KMS-11 (cell line): ENCODE results near the gene MCCC1.

Source experiments
- H2AFZ ChIP-seq: fragments of 200-600 bp; sonication (generic); 2 replicates; pipeline ENCODE4 v1.6.1; 2016; ENCODE audit warnings: antibody characterized with exemption, mixed run types, low read depth
- H3K27ac ChIP-seq: fragments of 200-600 bp; sonication (generic); 2 replicates; pipeline ENCODE4 v1.6.1; 2016; ENCODE audit warnings: mild to moderate bottlenecking, mixed run types
- H3K27me3 ChIP-seq: fragments of 200-600 bp; sonication (generic); 2 replicates; pipeline ENCODE4 v1.6.1; 2017; ENCODE audit warnings: mild to moderate bottlenecking, low read depth, mixed run types, moderate library complexity; ENCODE audit not compliant: insufficient read depth
- H3K36me3 ChIP-seq: fragments of 200-600 bp; sonication (generic); 2 replicates; pipeline ENCODE4 v1.6.1; 2017; ENCODE audit warnings: mild to moderate bottlenecking, mixed run types; ENCODE audit not compliant: insufficient read depth
- H3K4me1 ChIP-seq: fragments of 200-600 bp; sonication (generic); 2 replicates; pipeline ENCODE4 v1.6.1; 2016; ENCODE audit warnings: mild to moderate bottlenecking, low read depth, mixed run types; ENCODE audit not compliant: poor library complexity, severe bottlenecking
- H3K4me2 ChIP-seq: fragments of 200-600 bp; sonication (generic); 2 replicates; pipeline ENCODE4 v1.7.0; 2016; ENCODE audit warnings: mild to moderate bottlenecking, mixed run types
- H3K4me3 ChIP-seq: fragments of 200-600 bp; sonication (generic); IDR thresholded peaks from 2 replicates; pipeline ENCODE4 v1.6.1; 2017; ENCODE audit warnings: low read depth, low read length, mixed read lengths; ENCODE audit not compliant: insufficient read depth
- H3K79me2 ChIP-seq: fragments of 200-600 bp; sonication (generic); 2 replicates; pipeline ENCODE4 v1.6.1; 2016; ENCODE audit warnings: low read depth, mixed run types; ENCODE audit not compliant: insufficient read depth
- H3K9ac ChIP-seq: fragments of 200-600 bp; sonication (generic); 2 replicates; pipeline ENCODE4 v1.6.1; 2016; ENCODE audit warnings: mild to moderate bottlenecking, mixed run types
- H4K20me1 ChIP-seq: fragments of 200-600 bp; sonication (generic); 2 replicates; pipeline ENCODE4 v1.6.1; 2016; ENCODE audit warnings: mild to moderate bottlenecking, mixed run types; ENCODE audit not compliant: insufficient read depth
- CTCF ChIP-seq: fragments of 200-600 bp; sonication (generic); conservative IDR thresholded peaks from 2 replicates; pipeline ENCODE4 v1.6.1; 2017; ENCODE audit warnings: low read depth, mild to moderate bottlenecking, antibody characterized with exemption, low read length, moderate library complexity, mixed read lengths

The MCCC1 gene

GRCh38 chr3:182981038-182981380, 118.3 kb downstream of the MCCC1 start:
- no peak for TF ChIP-seq CTCF

GRCh38 chr3:182980204-182981037, 118.9 kb downstream of the MCCC1 start, which contains the start of gene DCUN1D1:
Gene DCUN1D1, minus strand, starts transcription at chr3:182980538. Its CDS starts 49 bp downstream, at chr3:182980489.
- Histone ChIP-seq H3K27me3 (no peaks in the 10 kb centered on the region), H3K4me2 (peak within 1 kb of the TSS; percentile 97), H3K27ac (peak within 1 kb of the TSS; percentile 13; the same call in 1 of the 2 replicates), H3K79me2 (peaks cover 44% of the 10 kb centered on the region), H4K20me1 (no peaks in the 10 kb centered on the region), H3K4me3 (peak within 1 kb of the TSS; percentile 64), H3K4me1 (peaks cover 20% of the 10 kb centered on the region), H3K9ac (peak within 1 kb of the TSS; percentile 71; the same call in 1 of the 2 replicates), H3K36me3 (no peaks in the 10 kb centered on the region), H2AFZ (peak within 1 kb of the TSS; percentile 82; the same call in 1 of the 2 replicates)
- TF ChIP-seq CTCF: no peak

More at GRCh38 chr3:182981038-182981380, 118.3 kb downstream of the MCCC1 start:
- H3K4me2 ChIP-seq: peak overlapping the region; percentile 68
- H3K9ac ChIP-seq: peak overlapping the region; percentile 46; the same call in 1 of the 2 replicates
- no peaks in the 10 kb centered on the region for H4K20me1 ChIP-seq
- H3K27ac ChIP-seq: no peak overlapping the region
- H3K4me1 ChIP-seq: peaks cover 20% of the 10 kb centered on the region
- no peak overlapping the region for H3K4me3 ChIP-seq
- H3K36me3 ChIP-seq: no peaks in the 10 kb centered on the region
- H3K79me2 ChIP-seq: peaks cover 38% of the 10 kb centered on the region
- H2AFZ ChIP-seq: peak overlapping the region; percentile 82; the same call in 1 of the 2 replicates
- no peaks in the 10 kb centered on the region for H3K27me3 ChIP-seq

GRCh38 chr3:182979674-182980191, 119.6 kb downstream of the MCCC1 start:
- Histone ChIP-seq H3K27ac (peak overlapping the region; percentile 13; the same call in 1 of the 2 replicates), H3K4me3 (peak overlapping the region; percentile 64), H3K36me3 (no peaks in the 10 kb centered on the region), H2AFZ (peak overlapping the region; percentile 57; the same call in 1 of the 2 replicates), H3K27me3 (no peaks in the 10 kb centered on the region), H4K20me1 (no peaks in the 10 kb centered on the region; the same call in 1 of the 2 replicates), H3K4me1 (peaks cover 20% of the 10 kb centered on the region), H3K9ac (peak overlapping the region; percentile 71; the same call in 1 of the 2 replicates), H3K4me2 (peak overlapping the region; percentile 97), H3K79me2 (peaks cover 51% of the 10 kb centered on the region)
- TF ChIP-seq CTCF: no peak

GRCh38 chr3:182979103-182979673, 120.1 kb downstream of the MCCC1 start:
- Histone ChIP-seq H3K4me2 (peak overlapping the region; percentile 97), H3K9ac (peak overlapping the region; percentile 71; the same call in 1 of the 2 replicates), H3K27ac (peak overlapping the region; percentile 13; the same call in 1 of the 2 replicates), H4K20me1 (no peaks in the 10 kb centered on the region; the same call in 1 of the 2 replicates), H3K4me3 (peak overlapping the region; percentile 64), H3K4me1 (peaks cover 20% of the 10 kb centered on the region), H3K79me2 (peaks cover 56% of the 10 kb centered on the region), H2AFZ (peak overlapping the region; percentile 57; the same call in 1 of the 2 replicates), H3K27me3 (no peaks in the 10 kb centered on the region), H3K36me3 (no peaks in the 10 kb centered on the region)
- TF ChIP-seq CTCF: no peak
